Body of pancreas (tissue), 4 donors: Measurements from ENCODE around the gene LGALS13. TPM values are rescaled to one million over a fixed set of nuclear protein-coding genes. Genes with fewer than 3 reads are reported as not detected.

Source experiments
- ATAC-seq: fragments of 150-250 bp; one replicate; pipeline ENCODE4 v1.9.1; 2016
- DNase-seq, 4 donors: peaks; one replicate each; pipeline ENCODE4 v3.0.0-alpha.2; 2019
- H3K27ac ChIP-seq, 4 donors: fragments of 200-600 bp; sonication (generic); 1 replicate in 3 of 4; 2 replicates in 1 of 4; pipeline versions ENCODE4 v1.5.1 to v1.6.1; 2016 to 2019; ENCODE audit warnings: mild to moderate bottlenecking in 1 of 4, mixed read lengths in 1 of 4, moderate library complexity in 1 of 4
- H3K27me3 ChIP-seq, 2 donors: fragments of 200-600 bp; sonication (generic); one replicate each; pipeline ENCODE4 v1.6.0; 2016; ENCODE audit warnings: mild to moderate bottlenecking in 1 of 2
- H3K36me3 ChIP-seq, 2 donors: fragments of 200-600 bp; sonication (generic); replicated peaks in 1 of 2; 2 replicates each; pipeline ENCODE4 v1.5.1; 2016; ENCODE audit warnings: low read depth in 2 of 2; ENCODE audit not compliant: insufficient read depth in 1 of 2
- H3K4me1 ChIP-seq: fragments of 200-600 bp; sonication (generic); one replicate; pipeline ENCODE4 v1.6.0; 2016
- H3K4me3 ChIP-seq, 2 donors: fragments of 200-600 bp; sonication (generic); 1 replicate in 1 of 2; 2 replicates in 1 of 2; pipeline ENCODE4 v1.5.1; 2016 to 2019
- H3K9me3 ChIP-seq, 3 donors: fragments of 200-600 bp; sonication (generic); 1 replicate in 2 of 3; 2 replicates in 1 of 3; pipeline ENCODE4 v1.5.1; 2016
- POLR2A ChIP-seq, 3 donors: fragments of 450-650 bp; IDR thresholded peaks; one replicate each; pipeline ENCODE4 v1.6.1; 2016; ENCODE audit warnings: antibody characterized with exemption in 3 of 3, mild to moderate bottlenecking in 2 of 3
- WGBS, 2 donors: methylation state at CpG; one replicate each; pipeline ENCODE4 v1.1.5; 2017; 5-methylcytosine and 5-hydroxymethylcytosine counted together
- intact Hi-C: fragments of 100-400 bp; cut with DNase I; formaldehyde crosslinking; loops from one replicate; pipeline ENCODE4 v1.15.1; 2023
- total RNA-seq, 2 donors: library from RNA; depleted of rRNA; stranded (reverse); fragments of >200 nt; gene quantifications; one replicate each; pipeline ENCODE4 v1.1.0, GENCODE V29; 2016
- TF ChIP-seq, protein P1 (sequence below), 7 experiments: fragments of 450-650 bp in 4 of 7; fragments of 200-600 bp in 3 of 7; sonication (generic) in 3 of 7; IDR thresholded peaks; one replicate each; pipeline ENCODE4 v1.5.1; 2016 to 2019; ENCODE audit warnings: antibody characterized with exemption in 7 of 7

The LGALS13 gene
- total RNA-seq, 2 donors from 2014 or later, result not detected

DNA sequence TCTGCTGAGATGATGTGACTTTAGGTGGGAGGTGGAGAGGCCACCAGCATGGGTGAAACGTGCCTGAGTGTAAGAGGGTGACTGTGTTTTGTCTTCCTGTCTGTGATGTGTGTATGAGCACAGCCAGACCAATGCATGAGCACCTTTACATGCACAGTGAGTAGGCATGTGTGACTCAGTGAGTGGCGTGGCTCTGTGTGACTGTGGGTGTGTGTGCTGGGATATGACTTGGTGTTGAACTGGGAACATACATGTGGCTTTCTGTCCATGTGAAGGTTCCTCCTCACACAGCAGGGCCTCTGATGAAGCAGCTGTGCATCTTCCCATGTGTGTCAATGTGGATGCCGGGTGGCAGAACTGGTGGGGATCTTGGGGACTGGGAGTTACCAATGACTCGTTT, 19.9 kb upstream of the LGALS13 start:
- H3K4me1 ChIP-seq, result no peaks in the 10 kb centered on the region
- H3K27ac ChIP-seq, result no peak overlapping the region
- H3K4me3 ChIP-seq, result no peak overlapping the region
- ATAC-seq, result no peak
- no peaks in the 10 kb centered on the region for H3K9me3 ChIP-seq
- intact Hi-C loops, result no loop called here
- no peak for TF ChIP-seq POLR2A (IDR thresholded peaks at IDR 0.05)
- TF ChIP-seq, protein P1, sequence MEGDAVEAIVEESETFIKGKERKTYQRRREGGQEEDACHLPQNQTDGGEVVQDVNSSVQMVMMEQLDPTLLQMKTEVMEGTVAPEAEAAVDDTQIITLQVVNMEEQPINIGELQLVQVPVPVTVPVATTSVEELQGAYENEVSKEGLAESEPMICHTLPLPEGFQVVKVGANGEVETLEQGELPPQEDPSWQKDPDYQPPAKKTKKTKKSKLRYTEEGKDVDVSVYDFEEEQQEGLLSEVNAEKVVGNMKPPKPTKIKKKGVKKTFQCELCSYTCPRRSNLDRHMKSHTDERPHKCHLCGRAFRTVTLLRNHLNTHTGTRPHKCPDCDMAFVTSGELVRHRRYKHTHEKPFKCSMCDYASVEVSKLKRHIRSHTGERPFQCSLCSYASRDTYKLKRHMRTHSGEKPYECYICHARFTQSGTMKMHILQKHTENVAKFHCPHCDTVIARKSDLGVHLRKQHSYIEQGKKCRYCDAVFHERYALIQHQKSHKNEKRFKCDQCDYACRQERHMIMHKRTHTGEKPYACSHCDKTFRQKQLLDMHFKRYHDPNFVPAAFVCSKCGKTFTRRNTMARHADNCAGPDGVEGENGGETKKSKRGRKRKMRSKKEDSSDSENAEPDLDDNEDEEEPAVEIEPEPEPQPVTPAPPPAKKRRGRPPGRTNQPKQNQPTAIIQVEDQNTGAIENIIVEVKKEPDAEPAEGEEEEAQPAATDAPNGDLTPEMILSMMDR (IDR thresholded peaks at IDR 0.05), result no peak
- DNase-seq, result no peak
- 24 to 27% methylated on average over 4 of the region's 4 CpGs for WGBS, 2 donors
- H3K27me3 ChIP-seq, result no peaks in the 10 kb centered on the region
- H3K36me3 ChIP-seq, result no peaks in the 10 kb centered on the region

GRCh38 chr19:39582891-39583625, 19.3 kb upstream of the LGALS13 start:
- H3K4me1 ChIP-seq, result no peaks in the 10 kb centered on the region
- H3K27me3 ChIP-seq, result no peaks in the 10 kb centered on the region
- no peak overlapping the region for H3K27ac ChIP-seq
- TF ChIP-seq POLR2A (IDR thresholded peaks at IDR 0.05), result no peak
- TF ChIP-seq, protein P1 (IDR thresholded peaks at IDR 0.05), result no peak
- no peaks in the 10 kb centered on the region for H3K9me3 ChIP-seq
- DNase-seq, result no peak
- intact Hi-C loops, result no loop called here
- no peaks in the 10 kb centered on the region for H3K36me3 ChIP-seq
- ATAC-seq, result no peak
- no peak overlapping the region for H3K4me3 ChIP-seq
- 45 to 50% methylated on average over 8 of the region's 8 CpGs for WGBS, 2 donors

DNA sequence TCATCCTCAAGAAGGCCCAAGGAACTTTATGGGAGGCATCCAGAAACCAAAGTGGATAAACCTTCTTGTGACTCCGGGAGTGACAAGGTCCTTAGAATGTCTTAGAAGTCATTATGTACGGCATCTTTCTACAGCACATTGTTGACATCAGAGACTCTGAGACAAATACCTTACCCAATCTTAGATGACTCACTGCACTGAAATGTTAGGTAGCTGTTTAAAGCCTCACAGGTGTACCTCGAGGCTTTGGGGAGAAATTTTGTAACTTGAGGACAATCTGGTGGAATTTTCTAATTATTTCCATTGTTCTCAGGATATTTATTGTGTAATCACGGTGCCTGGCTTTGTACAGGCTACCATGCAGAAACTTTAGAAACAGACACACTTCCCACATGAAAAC, 14.8 kb upstream of the LGALS13 start:
- Histone ChIP-seq H3K36me3 (no peaks in the 10 kb centered on the region), H3K9me3 (no peaks in the 10 kb centered on the region), H3K4me1 (no peaks in the 10 kb centered on the region), H3K27ac (no peak overlapping the region), H3K4me3 (no peak overlapping the region), H3K27me3 (no peaks in the 10 kb centered on the region)
- DNase-seq, result no peak
- intact Hi-C loops, result no loop called here
- 35 to 49% methylated on average over 4 of the region's 4 CpGs for WGBS, 2 donors
- TF ChIP-seq POLR2A (IDR thresholded peaks at IDR 0.05), result no peak
- TF ChIP-seq, protein P1 (IDR thresholded peaks at IDR 0.05), result no peak
- no peak for ATAC-seq

DNA sequence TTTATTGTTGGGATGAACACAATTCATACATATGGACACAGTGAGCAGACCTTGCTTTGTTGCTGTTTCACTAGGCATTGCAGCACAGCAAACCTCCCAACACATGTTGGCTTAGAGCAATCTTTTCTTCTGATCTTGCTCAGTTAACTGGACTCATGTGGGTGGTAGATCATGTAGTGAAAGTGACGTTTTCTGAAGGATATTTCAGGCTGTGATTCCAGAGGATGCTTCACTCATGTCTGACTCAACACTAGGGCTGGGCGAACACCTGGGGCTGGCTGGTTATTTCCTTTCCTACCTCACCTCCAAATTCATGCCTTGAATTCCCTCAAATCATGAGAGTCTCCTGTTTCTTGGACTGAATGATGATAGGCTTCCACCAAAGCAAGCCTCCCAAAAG, 14.3 kb upstream of the LGALS13 start:
- Histone ChIP-seq H3K27ac (no peak overlapping the region), H3K4me3 (no peak overlapping the region), H3K36me3 (no peaks in the 10 kb centered on the region), H3K4me1 (no peaks in the 10 kb centered on the region), H3K9me3 (no peaks in the 10 kb centered on the region), H3K27me3 (no peaks in the 10 kb centered on the region)
- DNase-seq (no peak), ATAC-seq (no peak)
- no peak for TF ChIP-seq POLR2A (IDR thresholded peaks at IDR 0.05)
- TF ChIP-seq, protein P1 (IDR thresholded peaks at IDR 0.05), result no peak
- WGBS, 2 donors, result 18 to 26% methylated on average over 2 of the region's 2 CpGs
- intact Hi-C loops, result no loop called here

- Histone ChIP-seq H3K4me3 (no peak overlapping the region), H3K36me3 (no peaks in the 10 kb centered on the region), H3K4me1 (no peaks in the 10 kb centered on the region), H3K27me3 (no peaks in the 10 kb centered on the region), H3K9me3 (no peaks in the 10 kb centered on the region), H3K27ac (no peak overlapping the region)
- TF ChIP-seq POLR2A (IDR thresholded peaks at IDR 0.05), result no peak
- TF ChIP-seq, protein P1 (IDR thresholded peaks at IDR 0.05), result no peak
- WGBS, 2 donors, result 33 to 39% methylated on average over 2 of the region's 2 CpGs
- intact Hi-C loops, result no loop called here
- ATAC-seq (no peak), DNase-seq (no peak)
These were observed 12.1 kb upstream of the LGALS13 start for GRCh38 chr19:39590265-39590664.
